OCI-LY1 (cell line): ENCODE data around the gene TACC3.

Source experiments
- EZH2 ChIP-seq: fragments of 200-600 bp; sonication (generic), shearing (Covaris generic); IDR thresholded peaks from 2 replicates; pipeline ENCODE4 v1.8.0; 2017; ENCODE audit warnings: borderline replicate concordance, mixed run types, mild to moderate bottlenecking, antibody characterized with exemption, low read length, moderate library complexity, mixed read lengths
- TF ChIP-seq, protein P1 (sequence below): fragments of 200-600 bp; sonication (generic), shearing (Covaris generic); IDR thresholded peaks from 2 replicates; pipeline ENCODE4 v1.5.1; 2017; ENCODE audit warnings: mild to moderate bottlenecking, antibody characterized with exemption, low read length, moderate library complexity, mixed read lengths

DNA sequence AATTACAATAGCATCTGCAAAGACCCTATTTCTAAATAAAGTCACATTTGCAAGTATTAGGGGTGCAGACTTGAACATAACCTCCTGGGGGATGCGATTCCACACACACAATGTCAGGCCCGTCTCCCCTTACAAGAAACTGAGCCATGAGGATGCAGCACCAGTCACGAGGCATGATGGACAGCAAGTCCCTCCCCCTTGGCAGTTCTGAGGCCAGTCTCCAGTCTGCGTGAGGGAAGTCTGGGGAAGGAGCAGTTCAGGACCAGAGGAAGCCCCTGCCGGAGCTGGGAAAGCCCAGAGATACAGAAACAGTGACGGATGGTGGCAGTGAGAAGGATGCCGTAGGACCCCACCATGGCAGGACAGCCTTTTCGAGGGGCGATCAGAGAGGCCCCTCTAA is 46.6 kb upstream of the TACC3 start:
- TF ChIP-seq, protein P1, sequence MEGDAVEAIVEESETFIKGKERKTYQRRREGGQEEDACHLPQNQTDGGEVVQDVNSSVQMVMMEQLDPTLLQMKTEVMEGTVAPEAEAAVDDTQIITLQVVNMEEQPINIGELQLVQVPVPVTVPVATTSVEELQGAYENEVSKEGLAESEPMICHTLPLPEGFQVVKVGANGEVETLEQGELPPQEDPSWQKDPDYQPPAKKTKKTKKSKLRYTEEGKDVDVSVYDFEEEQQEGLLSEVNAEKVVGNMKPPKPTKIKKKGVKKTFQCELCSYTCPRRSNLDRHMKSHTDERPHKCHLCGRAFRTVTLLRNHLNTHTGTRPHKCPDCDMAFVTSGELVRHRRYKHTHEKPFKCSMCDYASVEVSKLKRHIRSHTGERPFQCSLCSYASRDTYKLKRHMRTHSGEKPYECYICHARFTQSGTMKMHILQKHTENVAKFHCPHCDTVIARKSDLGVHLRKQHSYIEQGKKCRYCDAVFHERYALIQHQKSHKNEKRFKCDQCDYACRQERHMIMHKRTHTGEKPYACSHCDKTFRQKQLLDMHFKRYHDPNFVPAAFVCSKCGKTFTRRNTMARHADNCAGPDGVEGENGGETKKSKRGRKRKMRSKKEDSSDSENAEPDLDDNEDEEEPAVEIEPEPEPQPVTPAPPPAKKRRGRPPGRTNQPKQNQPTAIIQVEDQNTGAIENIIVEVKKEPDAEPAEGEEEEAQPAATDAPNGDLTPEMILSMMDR = no peak
- TF ChIP-seq EZH2 = no peak
